Hepatocyte (in vitro differentiated cells): ENCODE measurements around the gene RENBP. TPM values are rescaled to one million over a fixed set of nuclear protein-coding genes. Genes with fewer than 3 reads are reported as not detected.

Experiments used
- DNase-seq: peaks from one replicate; pipeline ENCODE4 v3.0.0-alpha.2; 2016; ENCODE audit warnings: low spot score
- H2AFZ ChIP-seq: fragments of 200-600 bp; sonication (generic); 2 replicates; pipeline ENCODE4 v1.6.0; 2016; ENCODE audit warnings: antibody characterized with exemption, mild to moderate bottlenecking
- H3K27ac ChIP-seq: fragments of 200-600 bp; sonication (generic); 2 replicates; pipeline ENCODE4 v1.5.1; 2016; ENCODE audit warnings: mild to moderate bottlenecking
- H3K27me3 ChIP-seq: fragments of 200-600 bp; sonication (generic); 2 replicates; pipeline ENCODE4 v1.6.1; 2016
- H3K36me3 ChIP-seq: fragments of 200-600 bp; sonication (generic); replicated peaks from 2 replicates; pipeline ENCODE4 v1.5.1; 2016; ENCODE audit warnings: low read depth; ENCODE audit not compliant: insufficient read depth
- H3K4me1 ChIP-seq: fragments of 200-600 bp; sonication (generic); 2 replicates; pipeline ENCODE4 v1.5.1; 2016; ENCODE audit warnings: mild to moderate bottlenecking, moderate library complexity; ENCODE audit not compliant: insufficient read depth
- H3K4me2 ChIP-seq: fragments of 200-600 bp; sonication (generic); 2 replicates; pipeline ENCODE4 v1.6.0; 2016
- H3K4me3 ChIP-seq: fragments of 200-600 bp; sonication (generic); 2 replicates; pipeline ENCODE4 v1.5.1; 2016; ENCODE audit warnings: mild to moderate bottlenecking
- H3K79me2 ChIP-seq: fragments of 200-600 bp; sonication (generic); 2 replicates; pipeline ENCODE4 v1.6.0; 2017; ENCODE audit warnings: mild to moderate bottlenecking
- H3K9me2 ChIP-seq: fragments of 200-600 bp; sonication (generic); replicated peaks from 2 replicates; pipeline ENCODE4 v1.6.0; 2017; ENCODE audit warnings: mild to moderate bottlenecking; ENCODE audit not compliant: insufficient read depth
- H3K9me3 ChIP-seq: fragments of 200-600 bp; sonication (generic); 2 replicates; pipeline ENCODE4 v1.5.1; 2016; ENCODE audit warnings: low read depth, mild to moderate bottlenecking
- H4K20me1 ChIP-seq: fragments of 200-600 bp; sonication (generic); 2 replicates; pipeline ENCODE4 v1.6.0; 2016; ENCODE audit warnings: mild to moderate bottlenecking; ENCODE audit not compliant: insufficient read depth, poor library complexity, severe bottlenecking
- CTCF ChIP-seq: fragments of 200-600 bp; sonication (generic); IDR thresholded peaks from 2 replicates; pipeline ENCODE4 v1.5.1; 2016; ENCODE audit warnings: antibody characterized with exemption, mild to moderate bottlenecking; ENCODE audit not compliant: poor library complexity
- EZH2 ChIP-seq: fragments of 200-600 bp; sonication (generic); IDR thresholded peaks from 2 replicates; pipeline ENCODE4 v1.6.1; 2016; ENCODE audit warnings: antibody characterized with exemption, mild to moderate bottlenecking, borderline replicate concordance
- EZH2phosphoT487 ChIP-seq: fragments of 200-600 bp; sonication (generic); IDR thresholded peaks from one replicate; pipeline ENCODE4 v1.6.1; 2018; ENCODE audit warnings: antibody characterized with exemption, mild to moderate bottlenecking, low read depth, moderate library complexity; ENCODE audit not compliant: unreplicated experiment, severe bottlenecking
- WGBS: methylation state at CpG from one replicate; pipeline ENCODE4 v1.1.6; 2016; ENCODE audit warnings: low lambda C conversion rate; ENCODE audit errors: missing lambda C conversion rate; 5-methylcytosine and 5-hydroxymethylcytosine counted together
- polyA plus RNA-seq: library from polyadenylated mRNA; unstranded; fragments of >200 nt; fragmentation: Nextera tagmentation; extraction: Ambion mirVana; gene quantifications from 2 replicates; pipeline ENCODE4 v1.2.1, GENCODE V29; 2016
- total RNA-seq: library from RNA; depleted of rRNA; stranded (reverse); fragments of >200 nt; gene quantifications from 2 replicates; pipeline ENCODE4 v1.2.3, GENCODE V29; 2014

The RENBP gene
- total and polyA plus RNA-seq, 2 experiments from 2014 or later = 5.8 to 22.8 TPM

- Histone ChIP-seq H3K27ac (no peak overlapping the region), H3K36me3 (no peaks in the 10 kb centered on the region), H3K9me2 (no peaks in the 10 kb centered on the region), H4K20me1 (no peaks in the 10 kb centered on the region), H3K4me1 (no peaks in the 10 kb centered on the region), H3K4me3 (no peak overlapping the region), H3K4me2 (no peak overlapping the region), H3K79me2 (no peaks in the 10 kb centered on the region), H3K27me3 (no peaks in the 10 kb centered on the region), H3K9me3 (no peaks in the 10 kb centered on the region), H2AFZ (no peak overlapping the region)
- DNase-seq = no peak
- whole genome bisulfite sequencing = 68% methylated on average over 19 of the region's 23 CpGs
- TF ChIP-seq CTCF = no peak
- TF ChIP-seq EZH2 = no peak
- TF ChIP-seq EZH2phosphoT487 = no peak
Observed at GRCh38 chrX:153941336-153942252, 2.8 kb downstream of the RENBP start.

GRCh38 chrX:153939573-153939972, 4.9 kb downstream of the RENBP start:
- no peaks in the 10 kb centered on the region for H3K4me1 ChIP-seq
- H2AFZ ChIP-seq = no peak overlapping the region
- H3K27ac ChIP-seq = no peak overlapping the region
- no peaks in the 10 kb centered on the region for H3K36me3 ChIP-seq
- no peaks in the 10 kb centered on the region for H4K20me1 ChIP-seq
- H3K4me2 ChIP-seq = no peak overlapping the region
- WGBS = 81% methylated on average over 6 of the region's 7 CpGs
- H3K9me2 ChIP-seq = no peaks in the 10 kb centered on the region
- no peak overlapping the region for H3K4me3 ChIP-seq
- H3K27me3 ChIP-seq = no peaks in the 10 kb centered on the region
- H3K79me2 ChIP-seq = no peaks in the 10 kb centered on the region
- TF ChIP-seq CTCF (no peak), EZH2phosphoT487 (no peak), EZH2 (no peak)
- H3K9me3 ChIP-seq = no peaks in the 10 kb centered on the region
- no peak for DNase-seq

- H3K4me3 ChIP-seq = no peak overlapping the region
- H3K9me3 ChIP-seq = no peaks in the 10 kb centered on the region
- no peaks in the 10 kb centered on the region for H3K4me1 ChIP-seq
- no peak overlapping the region for H3K27ac ChIP-seq
- H3K4me2 ChIP-seq = no peak overlapping the region
- no peak for DNase-seq
- no peaks in the 10 kb centered on the region for H3K36me3 ChIP-seq
- H4K20me1 ChIP-seq = no peaks in the 10 kb centered on the region
- peaks cover 10% of the 10 kb centered on the region for H3K79me2 ChIP-seq
- no peaks in the 10 kb centered on the region for H3K27me3 ChIP-seq
- WGBS = 87% methylated on average over 10 of the region's 10 CpGs
- H3K9me2 ChIP-seq = no peaks in the 10 kb centered on the region
- H2AFZ ChIP-seq = no peak overlapping the region
- TF ChIP-seq EZH2phosphoT487 (no peak), CTCF (no peak), EZH2 (no peak)
Observed at GRCh38 chrX:153938226-153938786, 6.1 kb downstream of the RENBP start.
